WI38 (cell line): ENCODE data around the gene KCNMB4.
"Not testable (repeated sequence)": the region's sequence is repeated elsewhere in the genome, so short reads cannot be mapped to it uniquely, and the experiment has no call there.

Source experiments
- H3K4me3 ChIP-seq: 2 replicates; pipeline ENCODE4 v1.5.1; 2011; ENCODE audit warnings: low read depth, mild to moderate bottlenecking, control low read depth, low read length
- TF ChIP-seq, protein P1 (sequence below): IDR thresholded peaks from 2 replicates; pipeline ENCODE4 v1.5.1; 2012; ENCODE audit warnings: low read depth, mild to moderate bottlenecking, control low read depth, low read length

Gene KCNMB4

DNA sequence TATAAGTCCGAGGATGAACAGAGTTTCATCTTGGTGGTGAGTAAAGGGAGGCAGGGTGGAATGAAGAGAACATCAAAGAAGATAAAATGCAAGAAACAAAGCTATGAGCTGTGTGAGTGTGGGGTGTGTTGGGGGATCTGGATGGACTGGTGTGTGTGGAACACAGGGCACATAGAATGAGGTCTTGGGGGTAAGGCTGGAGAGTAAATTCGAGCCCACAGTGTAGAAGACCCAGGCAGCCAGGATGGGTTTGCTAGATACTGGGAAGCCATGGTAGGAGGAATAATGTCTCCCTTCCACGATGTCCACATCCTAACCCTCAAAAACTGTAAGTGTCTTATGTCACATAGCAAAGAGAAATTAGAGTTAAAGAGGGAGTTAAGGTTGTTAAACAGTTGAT lies 6.8 kb downstream of the KCNMB4 start:
- TF ChIP-seq, protein P1, sequence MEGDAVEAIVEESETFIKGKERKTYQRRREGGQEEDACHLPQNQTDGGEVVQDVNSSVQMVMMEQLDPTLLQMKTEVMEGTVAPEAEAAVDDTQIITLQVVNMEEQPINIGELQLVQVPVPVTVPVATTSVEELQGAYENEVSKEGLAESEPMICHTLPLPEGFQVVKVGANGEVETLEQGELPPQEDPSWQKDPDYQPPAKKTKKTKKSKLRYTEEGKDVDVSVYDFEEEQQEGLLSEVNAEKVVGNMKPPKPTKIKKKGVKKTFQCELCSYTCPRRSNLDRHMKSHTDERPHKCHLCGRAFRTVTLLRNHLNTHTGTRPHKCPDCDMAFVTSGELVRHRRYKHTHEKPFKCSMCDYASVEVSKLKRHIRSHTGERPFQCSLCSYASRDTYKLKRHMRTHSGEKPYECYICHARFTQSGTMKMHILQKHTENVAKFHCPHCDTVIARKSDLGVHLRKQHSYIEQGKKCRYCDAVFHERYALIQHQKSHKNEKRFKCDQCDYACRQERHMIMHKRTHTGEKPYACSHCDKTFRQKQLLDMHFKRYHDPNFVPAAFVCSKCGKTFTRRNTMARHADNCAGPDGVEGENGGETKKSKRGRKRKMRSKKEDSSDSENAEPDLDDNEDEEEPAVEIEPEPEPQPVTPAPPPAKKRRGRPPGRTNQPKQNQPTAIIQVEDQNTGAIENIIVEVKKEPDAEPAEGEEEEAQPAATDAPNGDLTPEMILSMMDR: no peak
- H3K4me3 ChIP-seq: no peak overlapping the region

DNA sequence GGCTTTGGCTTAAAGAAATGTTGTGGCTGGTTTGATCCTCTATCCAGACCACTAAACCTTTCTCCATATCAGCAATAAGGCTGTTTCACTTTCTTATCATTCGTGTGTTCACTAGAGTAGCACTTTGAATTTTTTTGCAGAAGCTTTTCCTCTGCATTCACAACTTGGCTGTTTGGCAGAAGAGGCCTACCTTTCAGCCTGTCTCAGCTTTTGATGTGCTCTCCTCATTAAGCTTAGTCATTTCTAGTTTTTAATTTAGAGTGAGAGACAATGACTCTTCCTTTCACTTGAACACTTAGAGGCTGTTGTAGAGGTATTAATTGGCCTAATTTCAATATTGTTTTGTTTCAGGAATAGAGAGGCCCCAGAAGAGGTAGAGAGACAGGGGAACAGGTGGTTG lies 13.8 kb downstream of the KCNMB4 start:
- TF ChIP-seq, protein P1: no peak
- H3K4me3 ChIP-seq: no peak overlapping the region

DNA sequence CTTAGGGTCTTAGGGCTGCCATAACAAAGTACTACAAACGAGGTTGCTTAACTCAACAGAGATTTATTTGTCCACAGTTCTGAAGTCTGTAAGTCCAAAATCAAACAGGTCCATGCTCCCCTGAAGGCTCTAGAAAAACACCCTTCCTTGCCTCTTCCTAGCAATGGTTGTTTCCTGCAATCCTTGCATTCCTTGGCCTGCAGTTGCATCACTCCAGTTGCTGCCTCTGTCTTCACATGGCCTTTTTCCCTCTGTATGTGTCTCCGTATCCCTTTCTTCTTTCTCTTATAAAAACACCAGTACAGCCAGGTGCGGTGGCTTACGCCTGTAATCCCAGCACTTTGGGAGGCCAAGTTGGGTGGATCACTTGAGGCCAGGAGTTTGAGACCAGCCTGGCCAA lies 17.4 kb downstream of the KCNMB4 start:
- TF ChIP-seq, protein P1: no peak
- no peak overlapping the region for H3K4me3 ChIP-seq

DNA sequence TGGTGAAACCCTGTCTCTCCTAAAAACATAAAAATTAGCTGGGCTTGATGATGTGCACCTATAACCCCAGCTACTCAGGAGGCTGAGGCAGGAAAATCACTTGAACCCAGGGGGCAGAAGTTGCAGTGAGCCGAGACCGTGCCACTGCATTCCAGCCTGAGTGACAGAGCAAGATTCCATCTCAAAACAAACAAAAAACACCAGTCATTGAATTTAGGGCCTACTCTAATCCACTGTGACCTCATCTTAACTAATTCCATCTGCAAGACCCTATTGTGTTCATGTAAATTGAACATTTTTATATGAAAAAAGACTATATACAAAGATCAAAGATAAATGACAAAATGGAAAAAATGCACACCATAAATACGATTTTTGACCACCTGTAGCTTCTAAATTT lies 17.8 kb downstream of the KCNMB4 start:
- TF ChIP-seq, protein P1: no peak
- no peak overlapping the region for H3K4me3 ChIP-seq

DNA sequence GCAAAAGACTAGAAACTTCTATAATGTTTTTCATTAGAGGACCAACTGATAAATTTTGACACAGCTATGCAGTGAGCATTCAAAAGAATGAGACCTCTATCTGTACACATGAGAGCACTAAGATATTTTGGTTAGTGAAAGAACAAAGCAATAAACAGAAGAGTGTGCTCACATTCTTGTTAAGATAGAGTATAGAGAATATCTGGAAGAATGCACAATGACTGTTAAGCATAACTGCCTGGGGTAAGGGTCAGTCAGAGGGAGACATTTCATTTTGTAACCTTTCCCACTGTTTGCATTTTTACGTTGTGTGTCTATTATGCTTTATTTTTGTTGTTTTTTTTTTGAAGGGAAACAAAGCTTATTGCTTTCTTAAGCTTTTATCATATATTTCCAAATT lies 20.7 kb downstream of the KCNMB4 start:
- H3K4me3 ChIP-seq: no peak overlapping the region
- TF ChIP-seq, protein P1: no peak

DNA sequence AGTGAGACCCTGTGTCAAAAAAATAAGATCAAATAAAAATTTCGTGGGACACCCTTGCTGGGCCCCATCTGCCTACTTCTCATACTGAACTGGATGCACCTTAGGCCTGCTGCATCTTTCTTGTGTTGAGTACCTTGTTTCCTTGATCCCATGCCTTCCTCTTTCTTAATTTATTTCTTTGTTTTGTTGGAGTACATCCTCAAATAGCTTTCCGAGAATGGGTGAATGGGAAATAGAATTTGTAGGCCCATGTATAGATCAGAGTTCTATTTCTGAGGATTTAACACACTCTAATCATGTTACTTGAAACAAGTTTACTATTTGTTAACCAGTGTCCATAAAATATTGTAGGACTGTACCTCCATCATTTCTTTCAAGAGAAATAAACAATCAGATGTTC lies 23.6 kb downstream of the KCNMB4 start:
- H3K4me3 ChIP-seq: no peak overlapping the region
- TF ChIP-seq, protein P1: no peak

DNA sequence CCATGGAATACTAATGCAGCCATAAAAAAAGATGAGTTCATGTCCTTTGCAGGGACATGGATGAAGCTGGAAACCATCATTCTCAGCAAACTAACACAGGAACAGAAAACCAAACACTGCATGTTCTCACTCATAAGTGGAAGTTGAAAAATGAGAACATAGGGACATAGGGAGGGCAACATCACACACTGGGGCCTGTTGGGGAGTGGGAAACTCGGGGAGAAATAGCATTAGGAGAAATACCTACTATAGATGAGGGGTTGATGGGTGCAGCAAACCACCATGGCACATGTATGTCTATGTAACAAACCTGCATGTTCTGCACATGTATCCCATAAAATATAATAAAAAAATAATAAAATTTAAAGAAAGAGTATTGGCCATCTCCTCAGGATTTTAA lies 26.5 kb downstream of the KCNMB4 start:
- not testable (repeated sequence) for H3K4me3 ChIP-seq

DNA sequence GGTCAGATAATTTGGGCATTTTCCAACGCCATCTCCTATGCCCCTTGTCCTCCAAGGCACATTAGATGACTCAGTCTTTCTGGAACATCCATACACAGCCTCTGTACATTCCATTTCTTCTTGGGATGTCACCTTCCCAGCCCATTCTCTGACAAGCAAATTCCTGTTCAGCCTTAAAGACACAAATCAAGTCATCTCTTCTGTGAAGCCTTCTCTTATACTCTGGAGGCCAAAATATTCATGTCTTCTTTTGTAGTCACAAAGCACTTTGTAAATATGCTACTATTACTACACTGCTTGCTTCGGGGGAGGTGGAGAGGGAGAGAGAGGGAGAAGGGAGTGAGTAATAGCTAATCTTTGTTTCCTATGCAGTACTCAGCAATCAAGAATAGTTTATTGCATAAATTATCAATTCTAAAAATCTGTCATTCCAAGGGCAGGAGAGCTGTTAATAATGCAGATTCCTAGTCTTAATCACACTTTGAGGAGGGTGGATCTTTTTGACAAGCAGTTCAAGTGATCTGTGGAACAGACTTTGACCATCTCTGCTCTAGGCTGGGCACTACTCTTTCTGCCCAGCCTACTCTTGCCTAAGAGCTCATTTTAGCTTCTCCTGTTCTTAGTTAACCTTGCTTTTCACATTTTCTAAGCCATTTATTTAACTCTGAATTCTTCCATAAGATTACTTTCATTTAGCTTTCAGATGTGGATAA lies 27.9 kb downstream of the KCNMB4 start:
- TF ChIP-seq, protein P1: no peak
- no peak overlapping the region for H3K4me3 ChIP-seq
